ENCODE results near the gene RPAP2.

- TF ChIP-seq CTCF (conservative IDR thresholded peaks at IDR 0.05 in 1 of 2, IDR thresholded peaks at IDR 0.05 in 1 of 2; ENCODE audit: low read depth in 1 of 2, low read length in 2 of 2) (no peak), EZH2 (IDR thresholded peaks at IDR 0.05; ENCODE audit: low read length, missing control alignments) (no peak)
Measured at GRCh38 chr1:92443893-92444292, 145.0 kb downstream of the RPAP2 start.
